ENCODE measurements around the gene PRR35. TPM values are rescaled to one million over a fixed set of nuclear protein-coding genes. Genes with fewer than 3 reads are reported as not detected.

The PRR35 gene
- total and polyA plus RNA-seq, 2 of the 4 experiments (the other 2 are of a cell fraction), result not detected

GRCh38 chr16:524274-525040, 35.7 kb upstream of the PRR35 start:
- Histone ChIP-seq H3K9ac (ENCODE audit: low read depth, low read length) (no peak overlapping the region), H3K4me1 (ENCODE audit: control insufficient read depth, insufficient read depth, low read length) (peaks cover 21% of the 10 kb centered on the region), H2AFZ (replicated peaks; ENCODE audit: low read length, poor library complexity) (no peak overlapping the region), H2BK15ac (ENCODE audit: low read depth, low read length) (no peak overlapping the region), H3K14ac (replicated peaks; ENCODE audit: low read depth, low read length) (no peak overlapping the region), H3K4me2 (ENCODE audit: low read depth, low read length) (no peak overlapping the region), H3K56ac (ENCODE audit: extremely low read depth, insufficient read depth, low read length) (no peak overlapping the region), H2BK20ac (ENCODE audit: low read depth, low read length) (no peak overlapping the region), H3K9me1 (ENCODE audit: insufficient read depth, low read length) (peaks cover 6% of the 10 kb centered on the region; the same call in 1 of the 2 replicates), H3K4me3 (ENCODE audit: insufficient read depth, low read depth, low read length) (no peak overlapping the region), H3K79me1 (ENCODE audit: low read depth in 1 of 2, low read length in 2 of 2) (peaks cover 8 to 61% of the 10 kb centered on the region in 2 experiments; a peak in 2 of 4 replicates), H3K18ac (ENCODE audit: low read depth, low read length) (no peak overlapping the region), H3K27ac (ENCODE audit: insufficient read depth, low read length) (no peak overlapping the region), H4K20me1 (ENCODE audit: insufficient read depth, low read length) (peaks cover 48% of the 10 kb centered on the region), H2BK120ac (ENCODE audit: low read depth, low read length) (no peak overlapping the region), H3K4ac (ENCODE audit: low read depth, low read length) (no peak overlapping the region), H3K23ac (ENCODE audit: low read depth, low read length) (no peak overlapping the region), H4K91ac (ENCODE audit: insufficient read depth, low read depth, low read length) (no peak overlapping the region), H3K36me3 (ENCODE audit: control insufficient read depth, insufficient read depth, low read length) (peaks cover 20% of the 10 kb centered on the region), H2AK5ac (ENCODE audit: low read depth, low read length) (peak overlapping the region; percentile 21), H4K5ac (ENCODE audit: low read depth, low read length) (no peak overlapping the region), H2BK5ac (ENCODE audit: low read depth, low read length, poor library complexity, severe bottlenecking) (no peak overlapping the region), H3K27me3 (ENCODE audit: control insufficient read depth, insufficient read depth, low read length) (no peaks in the 10 kb centered on the region), H3K9me3 (ENCODE audit: control insufficient read depth, insufficient read depth, low read length) (no peaks in the 10 kb centered on the region), H2AK9ac (replicated peaks; ENCODE audit: low read depth, low read length, poor library complexity) (no peak overlapping the region), H4K8ac (ENCODE audit: low read depth in 2 of 2, low read length in 2 of 2) (no peak overlapping the region)
- intact Hi-C loops (cut with micrococcal nuclease), result loop anchor here (5.0 kb wide), 2 partner anchors 113 to 122 kb away; partner anchors contain the start of genes DECR2 and METTL26
- TF ChIP-seq FOS (IDR thresholded peaks at IDR 0.05; ENCODE audit: low read depth, low read length), result no peak
- no peak for TF ChIP-seq RCOR1 (IDR thresholded peaks at IDR 0.05; ENCODE audit: insufficient replicate concordance, low read length)
- no peak for TF ChIP-seq CEBPB (IDR thresholded peaks at IDR 0.05; ENCODE audit: low read depth, low read length)
- WGBS, 2 experiments (ENCODE audit: extremely low coverage in 2 of 2, insufficient read length in 1 of 2), result 91% methylated on average over 9 of the region's 24 CpGs; no CpG with 5 or more reads in 1 of the 2 experiments
- ATAC-seq (ENCODE audit: low read depth) (no peak), DNase-seq (no peak)
- dilution Hi-C loops (cut with HindIII; ENCODE audit: low sequenced_read_pairs, unreplicated experiment), result no loop called here
- no TSS peak for BruUV-seq (replicated peaks)
- in situ Hi-C loops (cut with MboI; ENCODE audit: low sequenced_read_pairs), result no loop called here
- CTCF ChIA-PET, result no interaction called here
- POLR2A ChIA-PET (ENCODE audit: unreplicated experiment), result interaction anchor here (0.6 kb wide), 1 partner anchor 39 kb away, joined by 4 read pairs; no protein-coding TSS in a partner anchor
